ENCODE results near the gene CD226.
A peak's percentile ranks its signal among the peaks of the same experiment; 100 is the strongest.

The CD226 gene

GRCh38 chr18:69953191-69953590 is 5.5 kb upstream of the CD226 start:
- H3K9ac ChIP-seq = no peak overlapping the region
- no peak overlapping the region for H3K4me2 ChIP-seq (ENCODE audit: low read length)
- H3K9me3 ChIP-seq (ENCODE audit: control insufficient read depth, low read length) = no peaks in the 10 kb centered on the region
- peaks cover 3% of the 10 kb centered on the region for H3K4me1 ChIP-seq
- no peaks in the 10 kb centered on the region for H3K27me3 ChIP-seq (ENCODE audit: control insufficient read depth, insufficient read depth, low read length)
- no peak overlapping the region for H3K27ac ChIP-seq
- H3K36me3 ChIP-seq (ENCODE audit: control insufficient read depth, insufficient read depth, low read length) = no peaks in the 10 kb centered on the region
- no peak overlapping the region for H3K4me3 ChIP-seq (ENCODE audit: low read depth, low read length)
- no peaks in the 10 kb centered on the region for H3K79me2 ChIP-seq
- H2AFZ ChIP-seq = no peak overlapping the region
- no peak for TF ChIP-seq CTCF (IDR thresholded peaks at IDR 0.05)

GRCh38 chr18:69951182-69951581 is 3.5 kb upstream of the CD226 start:
- Histone ChIP-seq H3K4me2 (ENCODE audit: low read length) (no peak overlapping the region), H3K36me3 (ENCODE audit: control insufficient read depth, insufficient read depth, low read length) (no peaks in the 10 kb centered on the region), H3K9ac (no peak overlapping the region), H3K4me1 (peaks cover 7% of the 10 kb centered on the region), H2AFZ (no peak overlapping the region), H3K79me2 (no peaks in the 10 kb centered on the region), H3K27ac (no peak overlapping the region), H3K27me3 (ENCODE audit: control insufficient read depth, insufficient read depth, low read length) (no peaks in the 10 kb centered on the region), H3K9me3 (ENCODE audit: control insufficient read depth, low read length) (no peaks in the 10 kb centered on the region), H3K4me3 (ENCODE audit: low read depth, low read length) (no peak overlapping the region)
- TF ChIP-seq CTCF (IDR thresholded peaks at IDR 0.05) = no peak

GRCh38 chr18:69949538-69949936 is 1.9 kb upstream of the CD226 start:
- Histone ChIP-seq H3K79me2 (no peaks in the 10 kb centered on the region), H3K4me1 (peaks cover 7% of the 10 kb centered on the region), H3K9me3 (ENCODE audit: control insufficient read depth, low read length) (no peaks in the 10 kb centered on the region), H3K36me3 (ENCODE audit: control insufficient read depth, insufficient read depth, low read length) (no peaks in the 10 kb centered on the region), H3K27me3 (ENCODE audit: control insufficient read depth, insufficient read depth, low read length) (no peaks in the 10 kb centered on the region), H3K4me3 (ENCODE audit: low read depth, low read length) (no peak overlapping the region), H3K4me2 (ENCODE audit: low read length) (no peak overlapping the region), H3K27ac (peak overlapping the region; percentile 62), H2AFZ (no peak overlapping the region), H3K9ac (no peak overlapping the region)
- no peak for TF ChIP-seq CTCF (IDR thresholded peaks at IDR 0.05)

GRCh38 chr18:69948919-69949537 is 1.4 kb upstream of the CD226 start:
- H3K79me2 ChIP-seq = no peaks in the 10 kb centered on the region
- no peak overlapping the region for H3K4me2 ChIP-seq (ENCODE audit: low read length)
- no peaks in the 10 kb centered on the region for H3K27me3 ChIP-seq (ENCODE audit: control insufficient read depth, insufficient read depth, low read length)
- no peaks in the 10 kb centered on the region for H3K9me3 ChIP-seq (ENCODE audit: control insufficient read depth, low read length)
- H3K4me3 ChIP-seq (ENCODE audit: low read depth, low read length) = no peak overlapping the region
- peaks cover 7% of the 10 kb centered on the region for H3K4me1 ChIP-seq
- H3K27ac ChIP-seq = peak overlapping the region; percentile 62
- peak overlapping the region; percentile 30 for H2AFZ ChIP-seq
- H3K9ac ChIP-seq = no peak overlapping the region
- no peaks in the 10 kb centered on the region for H3K36me3 ChIP-seq (ENCODE audit: control insufficient read depth, insufficient read depth, low read length)
- no peak for TF ChIP-seq CTCF (IDR thresholded peaks at IDR 0.05)

GRCh38 chr18:69948256-69948655 is 583 bp upstream of the CD226 start:
- no peak overlapping the region for H3K4me2 ChIP-seq (ENCODE audit: low read length)
- no peaks in the 10 kb centered on the region for H3K79me2 ChIP-seq
- no peak overlapping the region for H3K9ac ChIP-seq
- no peak for TF ChIP-seq CTCF (IDR thresholded peaks at IDR 0.05)
- H3K4me1 ChIP-seq = peaks cover 7% of the 10 kb centered on the region
- H2AFZ ChIP-seq = peak overlapping the region; percentile 4
- peak overlapping the region; percentile 62 for H3K27ac ChIP-seq
- no peak overlapping the region for H3K4me3 ChIP-seq (ENCODE audit: low read depth, low read length)
- H3K36me3 ChIP-seq (ENCODE audit: control insufficient read depth, insufficient read depth, low read length) = no peaks in the 10 kb centered on the region
- H3K27me3 ChIP-seq (ENCODE audit: control insufficient read depth, insufficient read depth, low read length) = no peaks in the 10 kb centered on the region
- H3K9me3 ChIP-seq (ENCODE audit: control insufficient read depth, low read length) = no peaks in the 10 kb centered on the region
